GM15510 (cell line): ENCODE results near the gene FAXC.

ENCODE experiments used
- POLR2A ChIP-seq: IDR thresholded peaks from 3 replicates; pipeline ENCODE4 v1.6.1; 2011; ENCODE audit warnings: borderline replicate concordance; ENCODE audit not compliant: insufficient read length; ENCODE audit errors: extremely low read depth

The FAXC gene

GRCh38 chr6:99349171-99350141 is at the start of gene FAXC:
Gene FAXC (minus strand): TSS chr6:99349674. CDS start chr6:99349372, 302 bp downstream.
- TF ChIP-seq POLR2A = no peak

- TF ChIP-seq POLR2A = no peak
Observed at GRCh38 chr6:99397287-99397686, 47.8 kb upstream of the FAXC start.

- peak; percentile 45 for TF ChIP-seq POLR2A
Observed at GRCh38 chr6:99393698-99394531, 44.4 kb upstream of the FAXC start, which contains the start of gene COQ3. Gene COQ3 (minus strand): TSS chr6:99394195. CDS start chr6:99394179, 16 bp downstream.

DNA sequence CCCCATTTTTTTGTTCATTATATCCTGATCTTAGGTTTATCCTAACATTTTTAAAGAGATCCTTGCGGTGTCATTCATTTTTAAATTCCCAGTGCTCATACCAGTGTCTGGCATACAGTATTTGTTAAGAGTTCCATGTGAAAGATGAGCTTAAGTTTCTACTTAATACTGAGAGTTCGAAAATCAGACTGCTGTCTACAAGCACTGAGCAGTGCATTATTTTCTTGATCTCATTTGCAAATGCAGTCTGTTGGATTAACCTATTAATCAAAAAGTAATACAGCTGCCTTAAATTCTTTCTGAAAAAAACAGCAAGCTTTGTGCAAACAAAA is 43.9 kb upstream of the FAXC start:
- TF ChIP-seq POLR2A = no peak

- no peak for TF ChIP-seq POLR2A
Observed at GRCh38 chr6:99390896-99391295, 41.4 kb upstream of the FAXC start.

- no peak for TF ChIP-seq POLR2A
Observed at GRCh38 chr6:99384507-99384906, 35.0 kb upstream of the FAXC start.

GRCh38 chr6:99378636-99379035 is 29.2 kb upstream of the FAXC start:
- no peak for TF ChIP-seq POLR2A

GRCh38 chr6:99369533-99369932 is 20.1 kb upstream of the FAXC start:
- no peak for TF ChIP-seq POLR2A

DNA sequence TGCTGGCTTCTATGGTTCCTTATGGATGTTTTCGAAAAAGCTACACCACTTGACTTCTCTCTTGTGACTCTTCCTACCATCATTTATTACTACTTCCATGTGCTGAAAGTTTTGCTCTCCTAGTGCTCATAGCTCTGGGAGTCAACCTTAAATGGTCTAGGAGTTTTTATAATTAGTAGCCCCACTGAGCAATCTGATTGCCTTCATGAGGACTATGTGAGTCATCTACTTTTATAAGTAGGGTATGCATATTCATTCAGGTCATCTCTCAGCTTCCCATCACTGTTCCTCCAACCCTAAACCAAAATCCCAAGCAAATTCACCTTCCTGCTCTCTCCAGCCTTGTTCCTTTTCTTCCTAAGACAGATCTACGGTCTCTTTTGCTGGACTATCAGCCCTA is 17.4 kb upstream of the FAXC start:
- TF ChIP-seq POLR2A = no peak

DNA sequence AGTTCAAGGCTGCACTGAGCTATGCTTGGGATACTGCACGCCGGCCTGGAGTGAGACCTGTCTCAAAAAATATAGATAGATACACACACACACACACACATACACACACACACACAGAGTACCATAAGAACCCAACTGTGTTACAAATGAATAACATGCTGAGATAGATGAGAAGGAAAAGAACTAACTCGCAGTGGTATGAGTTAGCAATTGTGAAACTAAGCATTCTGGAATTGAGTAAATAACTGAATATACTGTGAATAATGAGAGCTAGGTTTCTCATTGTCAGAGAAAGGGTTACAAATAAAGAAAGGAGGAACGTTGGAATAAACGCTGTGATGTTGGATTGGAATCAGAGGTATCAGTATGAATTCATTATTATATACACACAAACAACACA is 14.6 kb upstream of the FAXC start:
- TF ChIP-seq POLR2A = no peak

DNA sequence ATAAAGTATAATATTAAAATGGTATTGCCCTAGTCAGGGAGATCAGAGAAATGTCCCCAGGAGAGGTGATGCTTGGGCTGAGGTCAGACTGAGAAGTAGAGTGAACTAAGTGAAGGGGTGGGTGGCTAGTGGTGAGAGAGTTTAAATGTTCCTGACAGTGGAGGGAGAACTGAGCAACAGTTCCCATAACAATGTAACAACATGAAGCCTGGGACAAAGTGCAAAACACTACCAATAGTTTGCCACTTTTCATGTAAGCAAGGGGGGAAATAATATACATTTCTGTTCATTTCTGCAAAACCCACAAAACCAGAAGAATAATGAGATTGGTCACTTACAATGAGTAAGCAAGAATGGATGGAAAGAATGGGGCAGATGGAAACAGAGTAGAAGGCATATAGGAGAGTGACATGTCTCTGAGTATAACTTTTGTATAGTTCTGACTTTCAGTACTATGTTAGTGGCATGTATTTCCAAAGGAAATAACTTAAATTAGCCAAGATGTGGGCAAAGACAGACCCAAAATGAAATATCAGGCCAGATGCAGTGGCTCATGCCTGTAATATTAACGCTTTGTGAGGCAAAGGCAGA is 13.3 kb upstream of the FAXC start:
- no peak for TF ChIP-seq POLR2A

- TF ChIP-seq POLR2A = no peak
Observed at GRCh38 chr6:99359800-99360199, 10.3 kb upstream of the FAXC start.

GRCh38 chr6:99356641-99357040 is 7.2 kb upstream of the FAXC start:
- TF ChIP-seq POLR2A = no peak

DNA sequence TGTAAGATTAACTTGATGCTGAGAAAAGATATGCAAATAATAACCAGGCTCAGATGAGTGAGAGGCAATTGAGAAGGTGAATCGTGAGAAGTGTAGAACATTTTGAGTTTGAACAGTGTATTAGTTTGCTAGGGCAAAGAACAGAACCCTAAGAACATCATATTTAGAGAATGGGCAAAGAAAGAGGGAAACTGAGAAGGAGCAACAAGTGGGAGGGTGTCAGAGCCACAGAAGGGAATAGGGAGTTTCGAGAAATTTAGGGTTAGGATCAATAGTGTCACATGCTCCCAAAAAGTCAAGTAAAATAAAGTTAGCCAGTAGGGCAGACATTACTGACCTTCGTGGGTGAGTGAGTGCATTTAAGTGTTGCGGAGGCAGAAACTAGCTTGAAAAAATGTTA is 5.5 kb upstream of the FAXC start:
- no peak for TF ChIP-seq POLR2A

DNA sequence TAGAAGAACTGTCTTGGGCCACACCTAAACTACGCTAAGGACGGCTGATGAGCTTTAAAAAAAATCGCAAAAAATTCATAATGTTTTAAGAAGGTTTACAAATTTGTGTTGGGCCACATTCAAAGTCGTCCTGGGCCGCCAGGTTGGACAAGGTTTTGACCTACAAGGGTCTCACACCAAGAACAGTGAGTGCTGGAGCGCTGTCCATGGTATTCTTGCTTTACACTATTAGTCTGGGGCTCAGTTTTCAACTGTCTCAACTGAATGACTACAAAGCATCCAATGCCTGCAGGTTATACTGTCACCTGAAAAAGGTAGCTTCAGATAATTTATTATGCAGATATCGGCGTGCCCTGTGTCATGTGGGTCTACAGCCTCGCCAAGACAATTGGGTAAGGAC is 3.7 kb upstream of the FAXC start:
- TF ChIP-seq POLR2A = no peak
